ENCODE measurements around the gene SPEM1. TPM values are rescaled to one million over a fixed set of nuclear protein-coding genes. Genes with fewer than 3 reads are reported as not detected.

SPEM1 gene
- total RNA-seq, 1 donor from 2014 or later, result not detected

- intact Hi-C loops (cut with DNase I), result no loop called here
- no peaks in the 10 kb centered on the region for H3K36me3 ChIP-seq
- peak overlapping the region; percentile 46 for H3K4me3 ChIP-seq
- peak; percentile 54 for ATAC-seq
- H3K27ac ChIP-seq, result no peak overlapping the region
- peaks cover 28% of the 10 kb centered on the region for H3K27me3 ChIP-seq
- peaks cover 7% of the 10 kb centered on the region for H3K4me1 ChIP-seq
- no peak for DNase-seq
- TF ChIP-seq CTCF (IDR thresholded peaks at IDR 0.05), result no peak
- H3K9me3 ChIP-seq, result no peaks in the 10 kb centered on the region
These were observed 25.5 kb downstream of the SPEM1 start for GRCh38 chr17:7445619-7445968.

DNA sequence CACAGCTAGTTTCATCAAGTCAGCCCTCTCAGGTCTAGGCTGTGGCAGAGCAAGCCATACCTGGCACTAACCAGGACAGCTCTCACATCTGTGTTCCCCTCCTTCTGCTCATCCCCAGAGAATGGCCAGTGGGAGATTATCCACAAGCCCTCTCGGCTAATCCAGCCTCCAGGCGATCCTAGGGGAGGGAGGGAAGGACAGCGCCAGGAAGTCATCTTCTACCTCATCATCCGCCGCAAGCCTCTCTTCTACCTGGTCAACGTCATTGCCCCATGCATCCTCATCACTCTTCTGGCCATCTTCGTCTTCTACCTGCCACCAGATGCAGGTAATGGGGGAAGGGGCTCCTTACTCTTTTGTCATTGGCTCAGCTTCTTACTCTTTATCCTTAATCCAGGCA is 28.3 kb downstream of the SPEM1 start:
- Histone ChIP-seq H3K36me3 (no peaks in the 10 kb centered on the region), H3K4me1 (peaks cover 4% of the 10 kb centered on the region), H3K4me3 (no peak overlapping the region), H3K9me3 (no peaks in the 10 kb centered on the region), H3K27me3 (peaks cover 25% of the 10 kb centered on the region), H3K27ac (no peak overlapping the region)
- no peak for TF ChIP-seq CTCF (IDR thresholded peaks at IDR 0.05)
- no peak for ATAC-seq
- no peak for DNase-seq
- intact Hi-C loops (cut with DNase I), result no loop called here

DNA sequence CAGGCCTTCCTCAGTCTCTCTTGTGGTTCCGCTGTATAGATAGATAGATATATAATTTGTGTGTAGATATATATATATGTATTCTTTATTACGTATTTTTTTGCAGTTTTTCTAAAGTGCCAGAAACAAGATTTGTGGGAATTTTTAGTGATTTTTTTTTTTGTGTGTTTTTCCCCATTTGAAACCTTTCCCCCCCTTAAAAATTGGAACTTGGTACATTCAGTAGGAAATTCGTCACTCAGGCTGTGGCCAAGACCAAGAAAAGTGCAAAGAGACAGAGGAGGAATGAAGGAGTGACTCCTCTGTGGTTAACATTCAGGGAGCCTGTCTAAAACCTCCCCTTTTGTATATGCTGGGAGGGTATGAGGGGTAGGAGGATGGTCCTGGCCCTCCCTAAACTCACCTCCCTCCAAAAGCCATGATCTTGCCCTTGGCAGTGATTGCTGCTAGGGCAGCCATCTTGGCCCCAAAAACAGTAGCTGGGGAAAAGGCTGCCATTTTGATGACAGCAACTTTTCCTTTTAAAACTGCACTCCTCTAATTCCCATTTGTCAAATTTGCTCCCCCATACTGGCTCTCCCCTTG is 39.9 kb downstream of the SPEM1 start:
- TF ChIP-seq CTCF (IDR thresholded peaks at IDR 0.05), result no peak
- no peak for ATAC-seq
- H3K4me1 ChIP-seq, result peaks cover 3% of the 10 kb centered on the region

DNA sequence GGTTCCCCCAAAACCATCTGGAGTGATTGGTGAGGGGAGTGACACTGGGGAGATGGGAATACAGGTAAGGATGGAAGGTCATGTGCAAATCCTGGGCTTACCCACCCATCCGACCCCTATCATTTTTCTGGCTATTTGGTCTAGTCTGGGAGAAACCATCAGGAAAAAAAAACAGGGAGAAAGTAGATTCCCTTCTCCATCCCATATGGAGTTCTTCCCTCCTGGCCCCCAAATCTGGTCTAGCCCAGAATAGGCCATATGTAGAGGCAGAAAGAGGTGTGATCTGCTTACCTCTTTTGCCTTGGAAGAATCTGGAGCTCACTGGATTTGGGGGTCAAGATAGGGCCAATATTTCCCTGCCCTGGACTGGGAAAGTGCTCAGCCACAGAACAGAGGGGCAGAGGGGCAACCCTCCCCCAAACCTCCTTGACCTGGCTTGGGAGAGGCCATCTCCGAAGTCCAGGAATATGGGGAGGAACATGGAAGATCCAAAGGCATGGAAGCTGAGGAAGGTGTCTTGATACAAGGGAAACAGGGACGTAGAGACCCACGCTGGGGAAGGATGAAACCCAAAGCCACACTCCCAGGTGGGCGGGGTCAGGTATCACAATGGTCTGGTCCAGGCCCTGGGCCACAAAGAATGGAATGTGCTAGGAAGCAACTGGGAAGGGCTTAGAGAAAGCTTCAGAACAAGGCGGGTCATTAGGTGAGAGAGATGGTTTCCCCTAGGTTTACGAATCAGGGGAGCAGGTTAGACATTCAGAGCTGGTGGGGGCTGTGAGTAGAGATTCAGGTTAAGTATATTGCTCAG is 40.9 kb downstream of the SPEM1 start:
- Histone ChIP-seq H3K9me3 (no peaks in the 10 kb centered on the region), H3K27me3 (no peaks in the 10 kb centered on the region), H3K27ac (no peak overlapping the region), H3K36me3 (peaks cover 39% of the 10 kb centered on the region), H3K4me1 (peaks cover 3% of the 10 kb centered on the region), H3K4me3 (no peak overlapping the region)
- ATAC-seq (peak; percentile 15), DNase-seq (no peak)
- intact Hi-C loops (cut with DNase I), result no loop called here
- TF ChIP-seq CTCF (IDR thresholded peaks at IDR 0.05), result no peak

More for the DNA sequence above, 39.9 kb downstream of the SPEM1 start:
- intact Hi-C loops (cut with DNase I), result no loop called here
- no peak for DNase-seq
- no peaks in the 10 kb centered on the region for H3K9me3 ChIP-seq
- H3K27me3 ChIP-seq, result no peaks in the 10 kb centered on the region
- peaks cover 29% of the 10 kb centered on the region for H3K36me3 ChIP-seq
- no peak overlapping the region for H3K27ac ChIP-seq
- no peak overlapping the region for H3K4me3 ChIP-seq

GRCh38 chr17:7462474-7463371 is 42.6 kb downstream of the SPEM1 start:
- DNase-seq (no peak), ATAC-seq (no peak)
- H3K27me3 ChIP-seq, result no peaks in the 10 kb centered on the region
- intact Hi-C loops (cut with DNase I), result no loop called here
- no peaks in the 10 kb centered on the region for H3K9me3 ChIP-seq
- no peak overlapping the region for H3K27ac ChIP-seq
- peaks cover 41% of the 10 kb centered on the region for H3K36me3 ChIP-seq
- TF ChIP-seq CTCF (IDR thresholded peaks at IDR 0.05), result no peak
- no peak overlapping the region for H3K4me3 ChIP-seq
- H3K4me1 ChIP-seq, result peaks cover 4% of the 10 kb centered on the region
